GM12872 (cell line): ENCODE results near the gene VSIR.

Experiments used
- TF ChIP-seq, protein P1 (sequence below): IDR thresholded peaks from 3 replicates; pipeline ENCODE4 v1.5.1; 2011; ENCODE audit warnings: low read depth, mild to moderate bottlenecking, low read length, moderate library complexity; ENCODE audit not compliant: insufficient read depth

VSIR gene

GRCh38 chr10:71736570-71736952, 36.8 kb downstream of the VSIR start:
- TF ChIP-seq, protein P1, sequence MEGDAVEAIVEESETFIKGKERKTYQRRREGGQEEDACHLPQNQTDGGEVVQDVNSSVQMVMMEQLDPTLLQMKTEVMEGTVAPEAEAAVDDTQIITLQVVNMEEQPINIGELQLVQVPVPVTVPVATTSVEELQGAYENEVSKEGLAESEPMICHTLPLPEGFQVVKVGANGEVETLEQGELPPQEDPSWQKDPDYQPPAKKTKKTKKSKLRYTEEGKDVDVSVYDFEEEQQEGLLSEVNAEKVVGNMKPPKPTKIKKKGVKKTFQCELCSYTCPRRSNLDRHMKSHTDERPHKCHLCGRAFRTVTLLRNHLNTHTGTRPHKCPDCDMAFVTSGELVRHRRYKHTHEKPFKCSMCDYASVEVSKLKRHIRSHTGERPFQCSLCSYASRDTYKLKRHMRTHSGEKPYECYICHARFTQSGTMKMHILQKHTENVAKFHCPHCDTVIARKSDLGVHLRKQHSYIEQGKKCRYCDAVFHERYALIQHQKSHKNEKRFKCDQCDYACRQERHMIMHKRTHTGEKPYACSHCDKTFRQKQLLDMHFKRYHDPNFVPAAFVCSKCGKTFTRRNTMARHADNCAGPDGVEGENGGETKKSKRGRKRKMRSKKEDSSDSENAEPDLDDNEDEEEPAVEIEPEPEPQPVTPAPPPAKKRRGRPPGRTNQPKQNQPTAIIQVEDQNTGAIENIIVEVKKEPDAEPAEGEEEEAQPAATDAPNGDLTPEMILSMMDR, result no peak

DNA sequence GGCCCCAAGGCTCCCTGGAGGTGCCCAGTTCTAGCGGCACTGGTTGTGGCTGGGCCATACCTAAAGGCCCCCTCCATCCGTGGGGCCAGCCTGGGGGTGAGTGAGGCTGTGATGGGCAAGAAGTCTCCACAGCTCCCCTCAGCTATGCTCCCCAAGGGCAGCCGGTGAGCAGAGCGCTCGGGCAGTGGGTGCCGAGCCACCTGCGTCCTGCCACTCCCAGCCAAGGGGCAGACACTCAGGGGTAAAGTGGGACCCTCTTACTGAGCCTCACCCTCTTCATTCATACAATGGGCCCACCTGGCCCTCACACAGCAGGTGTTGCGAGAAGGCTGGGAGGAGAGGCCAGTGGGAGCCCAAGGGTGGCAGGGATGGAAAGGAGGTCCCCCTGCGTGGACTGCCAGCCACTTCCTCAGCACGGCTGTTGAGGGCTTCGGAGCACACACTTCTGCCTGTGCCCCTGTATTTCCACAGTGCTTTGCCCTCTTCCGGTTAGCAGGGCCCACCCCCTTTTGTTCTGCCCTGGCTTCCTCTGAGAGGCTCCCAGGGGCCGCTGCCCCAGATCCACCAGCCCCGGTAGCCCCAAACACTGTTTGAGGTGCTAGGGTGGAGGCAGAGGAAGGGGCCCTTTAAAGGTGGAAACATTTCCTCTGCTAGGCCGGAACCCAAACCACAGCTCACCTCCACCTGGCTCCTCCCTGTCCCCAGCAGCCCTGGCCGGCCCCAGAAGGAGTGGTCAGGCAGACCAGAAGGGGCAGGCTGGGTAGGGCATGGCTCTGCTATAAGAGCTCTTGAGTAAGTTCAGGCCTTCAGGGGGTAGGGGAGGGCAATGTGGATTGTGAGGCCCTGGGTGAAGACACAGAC, 37.4 kb downstream of the VSIR start:
- TF ChIP-seq, protein P1, result no peak

- TF ChIP-seq, protein P1, result no peak
These were observed 38.5 kb downstream of the VSIR start for GRCh38 chr10:71734797-71735196.

GRCh38 chr10:71731791-71732190, 41.5 kb downstream of the VSIR start:
- TF ChIP-seq, protein P1, result no peak

- TF ChIP-seq, protein P1, result no peak
These were observed 44.1 kb downstream of the VSIR start for GRCh38 chr10:71729161-71729636.

DNA sequence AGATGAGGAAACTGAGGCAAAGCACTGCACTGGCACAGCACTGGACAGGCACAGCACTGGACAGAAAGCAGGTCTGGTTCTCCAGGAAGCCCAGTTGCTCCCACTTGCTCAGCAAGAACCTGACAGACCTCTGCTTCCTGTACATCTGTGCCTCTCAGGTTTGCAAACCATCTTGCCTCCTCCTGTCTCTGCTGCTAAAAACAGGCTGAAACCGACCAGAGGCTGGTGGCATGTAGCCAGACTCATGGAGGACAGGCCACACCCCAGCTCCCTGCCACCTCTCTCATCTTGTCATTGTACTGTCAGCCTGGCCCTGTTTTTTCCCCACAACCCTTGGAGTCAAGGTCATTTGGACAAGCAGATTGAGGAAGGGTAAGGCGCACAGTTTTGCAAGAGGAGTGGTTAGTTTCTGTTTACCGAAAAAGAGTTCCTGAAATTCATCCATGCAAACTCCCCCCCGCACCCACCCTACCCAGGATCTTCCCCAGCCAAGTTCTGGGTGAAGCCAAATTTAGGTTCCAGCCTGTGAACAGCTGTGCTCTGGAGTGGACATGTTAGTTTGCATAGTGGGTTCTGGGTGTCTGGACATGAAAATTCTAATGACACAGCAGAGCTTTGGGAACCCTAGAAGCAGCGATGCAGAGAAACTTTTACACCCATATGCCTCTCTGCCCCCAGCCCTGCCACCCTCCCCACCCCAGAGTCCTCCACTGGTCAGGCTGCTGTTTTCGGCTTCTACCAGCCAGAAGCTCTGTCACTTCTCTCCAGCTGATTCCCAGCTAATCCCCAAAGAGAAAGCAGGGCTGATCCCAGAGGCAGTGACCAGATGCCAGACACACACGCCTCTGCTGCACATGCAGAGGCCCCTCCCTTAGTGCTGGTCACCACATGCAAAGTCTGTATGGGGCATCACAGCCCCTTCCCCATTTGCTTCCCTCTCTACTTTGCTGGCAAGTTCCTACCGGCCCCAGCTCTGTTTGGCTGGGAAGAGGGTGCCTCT, 45.3 kb downstream of the VSIR start:
- TF ChIP-seq, protein P1, result no peak
